Spleen (tissue), 7 donors: ENCODE results near the gene CCDC88B.

Experiments used
- POLR2A ChIP-seq, 3 donors: fragments of 450-650 bp; IDR thresholded peaks; one replicate each; pipeline ENCODE4 v1.5.1; 2017; ENCODE audit warnings: antibody characterized with exemption in 3 of 3, mild to moderate bottlenecking in 1 of 3
- POLR2AphosphoS5 ChIP-seq, 3 donors: sonication (generic); formaldehyde crosslinking; IDR thresholded peaks; one replicate each; pipeline ENCODE4 v1.5.1; 2017; ENCODE audit warnings: antibody characterized with exemption in 3 of 3
- TF ChIP-seq, protein P1 (sequence below), 11 experiments: fragments of 200-600 bp in 7 of 11; fragments of 450-650 bp in 4 of 11; sonication (generic) in 4 of 11; IDR thresholded peaks in 8 of 11; conservative IDR thresholded peaks in 3 of 11; 1 replicate in 7 of 11; 2 replicates in 4 of 11; pipeline versions ENCODE4 v1.4.0 to v1.8.0; 2016 to 2021; ENCODE audit warnings: antibody characterized with exemption in 11 of 11, inconsistent platforms in 4 of 11, mild to moderate bottlenecking in 1 of 11
- donor health status: DM: no; HTN: no; CAD: no; lungs with moderate emphysema.
- donor health status: DM: no; HTN: no; CAD: no.
- donor health status: DM: no; HTN: no; CAD: no.

GRCh38 chr11:64306563-64306875 lies 33.5 kb upstream of the CCDC88B start:
- TF ChIP-seq, protein P1, sequence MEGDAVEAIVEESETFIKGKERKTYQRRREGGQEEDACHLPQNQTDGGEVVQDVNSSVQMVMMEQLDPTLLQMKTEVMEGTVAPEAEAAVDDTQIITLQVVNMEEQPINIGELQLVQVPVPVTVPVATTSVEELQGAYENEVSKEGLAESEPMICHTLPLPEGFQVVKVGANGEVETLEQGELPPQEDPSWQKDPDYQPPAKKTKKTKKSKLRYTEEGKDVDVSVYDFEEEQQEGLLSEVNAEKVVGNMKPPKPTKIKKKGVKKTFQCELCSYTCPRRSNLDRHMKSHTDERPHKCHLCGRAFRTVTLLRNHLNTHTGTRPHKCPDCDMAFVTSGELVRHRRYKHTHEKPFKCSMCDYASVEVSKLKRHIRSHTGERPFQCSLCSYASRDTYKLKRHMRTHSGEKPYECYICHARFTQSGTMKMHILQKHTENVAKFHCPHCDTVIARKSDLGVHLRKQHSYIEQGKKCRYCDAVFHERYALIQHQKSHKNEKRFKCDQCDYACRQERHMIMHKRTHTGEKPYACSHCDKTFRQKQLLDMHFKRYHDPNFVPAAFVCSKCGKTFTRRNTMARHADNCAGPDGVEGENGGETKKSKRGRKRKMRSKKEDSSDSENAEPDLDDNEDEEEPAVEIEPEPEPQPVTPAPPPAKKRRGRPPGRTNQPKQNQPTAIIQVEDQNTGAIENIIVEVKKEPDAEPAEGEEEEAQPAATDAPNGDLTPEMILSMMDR (IDR thresholded peaks at IDR 0.05 in 8 of 11, conservative IDR thresholded peaks at IDR 0.05 in 3 of 11): no peak
- TF ChIP-seq POLR2A (IDR thresholded peaks at IDR 0.05) (no peak), POLR2AphosphoS5 (IDR thresholded peaks at IDR 0.05) (no peak)
